Activated T-cell treated with anti-CD3 and anti-CD28 coated beads for 4 hours (primary cell): ENCODE measurements around the gene FAM237A.

Source experiments
- DNase-seq: peaks from one replicate; pipeline ENCODE4 v3.0.0-alpha.2; 2020

FAM237A gene

DNA sequence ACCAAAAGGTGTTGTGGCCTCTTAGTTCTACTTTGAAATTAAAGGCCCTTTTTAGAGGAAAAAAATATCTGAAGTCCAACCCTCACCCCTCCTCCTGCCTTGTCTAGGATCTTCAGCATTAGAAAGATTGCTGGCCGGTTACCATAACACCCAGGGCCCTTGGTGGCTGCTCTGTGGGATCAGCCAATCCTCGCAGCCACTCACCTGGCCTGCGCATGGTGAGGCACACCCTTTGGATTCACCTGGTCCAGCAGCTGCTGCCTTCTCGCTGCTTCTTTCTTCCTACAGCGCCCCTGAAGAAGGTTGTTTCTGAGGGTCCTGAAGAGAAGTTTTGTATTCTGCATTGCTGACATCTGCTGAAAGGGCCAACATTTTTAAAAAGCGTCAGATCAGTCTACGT lies 50.7 kb downstream of the FAM237A start:
- DNase-seq: no peak

- DNase-seq: peak; percentile 29
Observed at GRCh38 chr2:206693399-206694137, 51.3 kb downstream of the FAM237A start.

DNA sequence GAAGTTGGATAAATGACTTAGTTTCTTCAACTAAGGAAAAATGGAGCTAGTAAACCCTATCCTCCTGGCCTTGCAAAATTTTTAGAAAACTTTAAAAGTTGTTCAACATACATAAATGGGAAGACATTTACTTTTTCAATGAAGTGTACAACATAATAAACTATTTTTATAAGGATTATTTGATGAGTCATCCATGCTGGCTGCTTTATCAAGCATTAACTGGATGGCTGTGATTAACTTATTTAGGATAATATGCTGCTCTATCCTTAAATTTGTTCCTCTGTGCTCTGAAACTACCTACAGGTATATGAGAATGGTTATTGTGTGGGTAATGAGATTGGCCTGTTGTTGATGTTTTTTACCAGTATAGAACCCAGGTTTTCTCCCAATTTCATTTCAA lies 54.6 kb downstream of the FAM237A start:
- DNase-seq: no peak

- no peak for DNase-seq
Observed at GRCh38 chr2:206698811-206699210, 56.5 kb downstream of the FAM237A start.
